PC-3 (cell line): ENCODE results near the gene TENM4. TPM values are rescaled to one million over a fixed set of nuclear protein-coding genes. Genes with fewer than 3 reads are reported as not detected.

Source experiments
- ATAC-seq: fragments of 200-7000 bp; cut with Tn5 transposase; 2 replicates; pipeline ENCODE4 v1.9.1; 2020; ENCODE audit warnings: mild to moderate bottlenecking, moderate library complexity
- BruUV-seq: library from RNA; stranded (reverse); fragments of 400-500 nt; replicated peaks from 2 replicates; lab custom pipeline; 2021; lab: Mats Ljungman, UMichigan
- CTCF ChIA-PET: fragments of 300-600 bp; sonication (Branson Sonifier 250); formaldehyde crosslinking; loops from one replicate; lab custom pipeline; 2022; ENCODE audit warnings: antibody characterized with exemption; lab: Charles Lee
- POLR2A ChIA-PET: fragments of 300-600 bp; sonication (Branson Sonifier 250); formaldehyde crosslinking; loops from one replicate; lab custom pipeline; 2022; ENCODE audit warnings: antibody characterized with exemption; ENCODE audit not compliant: unreplicated experiment; lab: Charles Lee
- DNase-seq: peaks from one replicate; pipeline ENCODE4 v3.0.0-alpha.2; 2015
- H2AFZ ChIP-seq: fragments of 300-600 bp; sonication (generic); 2 replicates; pipeline ENCODE4 v1.6.0; 2016; ENCODE audit warnings: antibody characterized with exemption, low read length
- H3F3A ChIP-seq: fragments of 300-600 bp; sonication (generic); one replicate; pipeline ENCODE4 v1.6.0; 2017; ENCODE audit warnings: antibody characterized with exemption, low read length, control low read depth, mild to moderate bottlenecking; ENCODE audit not compliant: unreplicated experiment
- H3K27ac ChIP-seq: fragments of 300-600 bp; sonication (generic); 2 replicates; pipeline ENCODE4 v1.5.1; 2016; ENCODE audit warnings: mild to moderate bottlenecking, low read length
- H3K27me3 ChIP-seq: fragments of 300-600 bp; sonication (generic); 2 replicates; pipeline ENCODE4 v1.6.1; 2016; ENCODE audit warnings: low read length, mixed read lengths
- H3K36me3 ChIP-seq: fragments of 300-600 bp; sonication (generic); 2 replicates; pipeline ENCODE4 v1.6.1; 2016; ENCODE audit warnings: low read depth, mixed run types, low read length, mixed read lengths
- H3K4me1 ChIP-seq: fragments of 300-600 bp; sonication (generic); 2 replicates; pipeline ENCODE4 v1.5.1; 2016; ENCODE audit warnings: low read length; ENCODE audit not compliant: insufficient read depth
- H3K4me2 ChIP-seq: fragments of 300-600 bp; sonication (generic); 2 replicates; pipeline ENCODE4 v1.6.0; 2016; ENCODE audit warnings: low read length
- H3K4me3 ChIP-seq: fragments of 300-600 bp; sonication (generic); 2 replicates; pipeline ENCODE4 v1.5.1; 2016; ENCODE audit warnings: mild to moderate bottlenecking, low read length, mixed read lengths
- H3K79me2 ChIP-seq: fragments of 300-600 bp; sonication (generic); 2 replicates; pipeline ENCODE4 v1.6.1; 2017; ENCODE audit warnings: low read length, mixed read lengths
- H3K9ac ChIP-seq: fragments of 300-600 bp; sonication (generic); 2 replicates; pipeline ENCODE4 v1.6.0; 2016; ENCODE audit warnings: mild to moderate bottlenecking, low read length
- H3K9me2 ChIP-seq: fragments of 300-600 bp; sonication (generic); replicated peaks from 2 replicates; pipeline ENCODE4 v1.6.1; 2016; ENCODE audit warnings: mixed run types, low read length, mixed read lengths
- H3K9me3 ChIP-seq: fragments of 300-600 bp; sonication (generic); 2 replicates; pipeline ENCODE4 v1.6.1; 2016; ENCODE audit warnings: low read length, mixed read lengths
- H4K20me1 ChIP-seq: fragments of 300-600 bp; sonication (generic); 2 replicates; pipeline ENCODE4 v1.6.1; 2016; ENCODE audit warnings: low read length, mixed read lengths
- EZH2 ChIP-seq: fragments of 300-600 bp; sonication (generic); IDR thresholded peaks from one replicate; pipeline ENCODE4 v1.6.1; 2017; ENCODE audit warnings: antibody characterized with exemption, mild to moderate bottlenecking, low read length; ENCODE audit not compliant: unreplicated experiment
- EZH2phosphoT487 ChIP-seq: fragments of 300-600 bp; sonication (generic); IDR thresholded peaks from 2 replicates; pipeline ENCODE4 v1.6.1; 2018; ENCODE audit warnings: mild to moderate bottlenecking, antibody characterized with exemption, low read length, borderline replicate concordance
- intact Hi-C: fragments of 100-400 bp; cut with micrococcal nuclease; formaldehyde crosslinking; loops from 2 replicates; pipeline ENCODE4 v1.9.0; 2023
- total RNA-seq: library from RNA; depleted of rRNA; stranded (reverse); fragments of >200 nt; gene quantifications from 2 replicates; pipeline ENCODE4 v1.2.3, GENCODE V29; 2014
- TF ChIP-seq, protein P1 (sequence below): fragments of 300-600 bp; sonication (generic); conservative IDR thresholded peaks from 2 replicates; pipeline ENCODE4 v1.5.1; 2017; ENCODE audit warnings: antibody characterized with exemption, low read depth, mild to moderate bottlenecking, low read length

TENM4 gene
- total RNA-seq, 1 experiment from 2014 or later: 19.7 TPM

DNA sequence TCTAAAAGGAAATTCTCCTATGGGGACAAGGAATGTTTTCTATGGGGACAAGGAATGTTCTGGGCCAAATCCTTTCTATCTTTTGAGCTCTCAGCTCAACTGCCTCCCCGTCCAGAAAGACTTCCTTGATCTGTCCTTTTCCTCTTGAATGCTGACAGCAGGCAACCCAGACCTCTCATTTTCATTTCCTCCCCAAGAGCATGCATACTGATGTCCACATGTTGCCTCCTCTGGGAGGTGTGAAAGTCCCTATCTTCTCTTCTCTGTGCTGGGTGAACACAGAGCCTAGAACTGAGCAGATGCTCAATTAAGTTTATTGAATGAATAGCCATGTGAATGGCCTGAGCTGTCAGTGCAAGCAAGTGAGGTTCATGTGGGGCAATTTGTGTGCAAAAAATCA lies 534.3 kb downstream of the TENM4 start:
- Histone ChIP-seq H3K4me2 (peak overlapping the region; percentile 76), H3F3A (peaks cover 15% of the 10 kb centered on the region), H2AFZ (no peak overlapping the region), H3K27ac (peak overlapping the region; percentile 97), H3K9me3 (no peaks in the 10 kb centered on the region), H3K9me2 (no peaks in the 10 kb centered on the region), H3K4me3 (no peak overlapping the region), H3K36me3 (no peaks in the 10 kb centered on the region), H4K20me1 (no peaks in the 10 kb centered on the region), H3K4me1 (peaks cover 35% of the 10 kb centered on the region), H3K9ac (peak overlapping the region; percentile 75), H3K79me2 (no peaks in the 10 kb centered on the region), H3K27me3 (no peaks in the 10 kb centered on the region)
- no peak for ATAC-seq
- TF ChIP-seq EZH2phosphoT487: no peak
- TF ChIP-seq, protein P1, sequence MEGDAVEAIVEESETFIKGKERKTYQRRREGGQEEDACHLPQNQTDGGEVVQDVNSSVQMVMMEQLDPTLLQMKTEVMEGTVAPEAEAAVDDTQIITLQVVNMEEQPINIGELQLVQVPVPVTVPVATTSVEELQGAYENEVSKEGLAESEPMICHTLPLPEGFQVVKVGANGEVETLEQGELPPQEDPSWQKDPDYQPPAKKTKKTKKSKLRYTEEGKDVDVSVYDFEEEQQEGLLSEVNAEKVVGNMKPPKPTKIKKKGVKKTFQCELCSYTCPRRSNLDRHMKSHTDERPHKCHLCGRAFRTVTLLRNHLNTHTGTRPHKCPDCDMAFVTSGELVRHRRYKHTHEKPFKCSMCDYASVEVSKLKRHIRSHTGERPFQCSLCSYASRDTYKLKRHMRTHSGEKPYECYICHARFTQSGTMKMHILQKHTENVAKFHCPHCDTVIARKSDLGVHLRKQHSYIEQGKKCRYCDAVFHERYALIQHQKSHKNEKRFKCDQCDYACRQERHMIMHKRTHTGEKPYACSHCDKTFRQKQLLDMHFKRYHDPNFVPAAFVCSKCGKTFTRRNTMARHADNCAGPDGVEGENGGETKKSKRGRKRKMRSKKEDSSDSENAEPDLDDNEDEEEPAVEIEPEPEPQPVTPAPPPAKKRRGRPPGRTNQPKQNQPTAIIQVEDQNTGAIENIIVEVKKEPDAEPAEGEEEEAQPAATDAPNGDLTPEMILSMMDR: no peak
- no peak for TF ChIP-seq EZH2
- no peak for DNase-seq
- BruUV-seq: no TSS peak
- CTCF ChIA-PET: no interaction called here
- intact Hi-C loops: no loop called here
- POLR2A ChIA-PET: no interaction called here

DNA sequence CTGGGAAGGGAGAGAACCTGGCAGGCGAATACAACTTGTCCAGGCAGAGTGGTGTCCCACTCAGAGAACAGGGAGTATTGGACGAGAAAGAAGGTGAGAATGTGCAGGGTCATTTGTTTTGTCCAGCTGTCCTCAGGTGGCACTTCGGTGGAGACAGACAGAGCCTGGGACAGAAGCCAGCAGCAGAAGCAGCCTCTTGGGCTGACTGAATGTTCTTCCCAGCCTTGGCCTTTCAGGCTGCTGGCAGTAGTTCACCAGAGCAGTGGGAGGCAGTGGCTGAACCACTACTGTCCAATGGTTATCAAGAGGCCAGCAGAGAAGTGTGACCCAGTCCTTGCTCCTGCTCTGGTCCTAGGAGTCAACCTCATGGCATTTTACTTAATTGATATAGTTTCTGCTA lies 535.1 kb downstream of the TENM4 start:
- Histone ChIP-seq H3K9me3 (no peaks in the 10 kb centered on the region), H3K4me3 (no peak overlapping the region), H2AFZ (no peak overlapping the region), H4K20me1 (no peaks in the 10 kb centered on the region), H3K4me2 (no peak overlapping the region), H3K27me3 (no peaks in the 10 kb centered on the region), H3K79me2 (no peaks in the 10 kb centered on the region), H3K4me1 (peaks cover 35% of the 10 kb centered on the region), H3K9me2 (no peaks in the 10 kb centered on the region), H3K9ac (peak overlapping the region; percentile 75; the same call in 1 of the 2 replicates), H3K27ac (peak overlapping the region; percentile 97), H3F3A (peaks cover 15% of the 10 kb centered on the region), H3K36me3 (no peaks in the 10 kb centered on the region)
- CTCF ChIA-PET: no interaction called here
- TF ChIP-seq, protein P1: no peak
- TF ChIP-seq EZH2phosphoT487 (no peak), EZH2 (no peak)
- intact Hi-C loops: no loop called here
- POLR2A ChIA-PET: no interaction called here
- no TSS peak for BruUV-seq
- DNase-seq (no peak), ATAC-seq (no peak)

DNA sequence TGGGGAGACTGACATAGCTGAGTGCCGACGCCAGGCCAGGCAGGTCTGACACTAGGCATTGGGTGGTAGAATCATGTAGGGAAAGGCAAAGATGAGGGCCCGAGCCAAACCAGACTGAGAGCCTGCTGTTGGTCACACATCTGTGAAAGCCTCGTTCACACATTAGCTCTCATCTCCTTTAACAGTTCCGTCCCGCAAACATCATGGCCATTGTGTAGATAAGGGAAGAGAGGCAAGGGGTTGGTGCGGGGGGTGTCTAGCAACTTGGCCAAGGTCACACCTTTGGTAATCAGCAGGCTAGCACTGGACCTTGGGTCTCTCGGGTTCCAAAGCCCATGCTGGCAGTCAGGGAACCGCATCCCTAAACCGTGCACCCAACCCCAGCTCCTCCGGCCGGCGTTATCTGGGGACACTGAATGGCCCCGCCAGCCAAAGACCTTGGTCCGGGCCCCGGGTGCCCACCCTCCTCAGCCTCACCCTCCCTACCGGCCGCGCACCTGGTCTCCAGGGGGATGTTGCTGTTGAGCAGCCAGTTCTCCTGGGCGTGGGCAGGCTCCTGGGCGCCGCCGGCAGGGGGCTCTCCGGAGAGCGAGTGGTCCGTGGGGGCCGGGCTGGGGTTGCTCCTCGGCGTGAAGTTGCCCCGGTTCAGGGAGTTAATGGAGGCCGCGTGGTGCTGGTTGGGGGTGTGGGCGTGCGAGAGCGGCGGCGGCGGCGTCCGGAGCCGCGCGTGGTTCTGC lies 537.9 kb downstream of the TENM4 start:
- DNase-seq (no peak), ATAC-seq (no peak)
- POLR2A ChIA-PET: no interaction called here
- Histone ChIP-seq H3K27me3 (no peaks in the 10 kb centered on the region), H3K79me2 (no peaks in the 10 kb centered on the region), H2AFZ (no peak overlapping the region), H4K20me1 (no peaks in the 10 kb centered on the region), H3K4me2 (no peak overlapping the region), H3K4me3 (no peak overlapping the region), H3K4me1 (peaks cover 24% of the 10 kb centered on the region), H3K9ac (no peak overlapping the region), H3K9me3 (no peaks in the 10 kb centered on the region), H3K27ac (no peak overlapping the region), H3K9me2 (no peaks in the 10 kb centered on the region), H3K36me3 (no peaks in the 10 kb centered on the region), H3F3A (peaks cover 10% of the 10 kb centered on the region)
- intact Hi-C loops: no loop called here
- TF ChIP-seq, protein P1: no peak
- TF ChIP-seq EZH2phosphoT487: no peak
- no peak for TF ChIP-seq EZH2
- CTCF ChIA-PET: interaction anchor here (0.7 kb wide), 1 partner anchor 188 kb away, joined by 3 read pairs; no protein-coding TSS in a partner anchor
- no TSS peak for BruUV-seq
